Stimulated activated CD8-positive, alpha-beta memory T cell treated with anti-CD3 and anti-CD28 coated beads, Interleukin-12 subunit alpha, Interleukin-12 subunit beta, amount 100 ng/mL, for 1 hour (primary cell): ENCODE measurements around the gene GPR158.
"Not testable (repeated sequence)": the region's sequence is repeated elsewhere in the genome, so short reads cannot be mapped to it uniquely, and the experiment has no call there.

Experiments used
- DNase-seq: peaks from one replicate; pipeline ENCODE4 v3.0.0-alpha.2; 2020; ENCODE audit warnings: low read depth

The GPR158 gene

DNA sequence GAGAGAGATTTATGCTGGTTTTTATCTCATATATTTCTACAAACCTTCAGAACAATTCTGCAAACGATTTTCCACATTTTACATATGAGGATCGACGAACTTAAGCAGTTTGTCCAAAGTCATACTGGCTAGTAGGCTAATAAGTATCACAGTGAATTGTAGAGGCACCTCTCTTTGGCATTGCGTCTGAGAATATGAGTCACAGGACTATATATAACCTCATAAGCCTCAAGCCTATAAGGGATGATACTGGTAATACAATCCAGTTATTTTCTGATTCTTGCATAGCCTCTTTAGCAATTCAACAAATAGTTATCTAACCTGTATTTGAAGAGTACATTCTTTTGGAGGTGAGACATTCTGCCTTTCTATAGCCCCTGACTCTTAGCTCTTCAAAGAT lies 129.8 kb downstream of the GPR158 start:
- no peak for DNase-seq

DNA sequence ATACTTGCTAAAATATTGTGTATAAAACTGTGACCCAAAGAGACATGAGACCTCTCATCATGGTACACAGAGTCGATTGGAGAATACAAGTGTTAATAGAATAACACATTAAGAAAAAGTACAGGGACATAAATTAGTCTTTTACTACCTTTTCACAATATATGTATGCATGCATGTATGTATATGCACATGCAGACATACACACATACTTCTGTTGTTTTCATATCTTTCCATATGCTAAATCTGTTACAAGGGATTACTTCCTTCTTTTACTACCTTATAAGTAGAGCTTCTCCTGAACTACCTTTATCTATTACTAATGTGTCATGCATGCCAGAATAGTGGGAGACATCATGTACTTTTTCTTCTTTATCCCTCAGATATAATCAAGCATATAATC lies 131.6 kb downstream of the GPR158 start:
- DNase-seq = no peak

DNA sequence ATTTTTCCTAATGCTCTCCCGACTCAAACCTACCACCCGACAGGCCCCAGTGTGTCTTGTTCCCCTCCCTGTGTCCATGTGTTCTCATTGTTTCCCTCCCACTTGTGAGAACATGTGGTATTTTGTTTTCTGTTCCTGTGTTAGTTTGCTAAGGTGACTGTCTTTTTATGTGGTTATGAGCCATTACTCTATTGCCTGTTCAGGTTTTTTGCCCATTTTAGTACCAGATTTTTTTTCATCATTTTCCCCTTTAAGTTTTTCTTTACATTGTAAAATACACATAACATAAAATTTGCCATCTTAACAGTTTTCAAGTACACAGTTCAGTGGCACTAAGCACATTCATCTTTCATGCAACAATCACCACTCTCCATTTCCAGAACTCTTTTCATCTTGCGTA lies 133.5 kb downstream of the GPR158 start:
- DNase-seq = no peak

DNA sequence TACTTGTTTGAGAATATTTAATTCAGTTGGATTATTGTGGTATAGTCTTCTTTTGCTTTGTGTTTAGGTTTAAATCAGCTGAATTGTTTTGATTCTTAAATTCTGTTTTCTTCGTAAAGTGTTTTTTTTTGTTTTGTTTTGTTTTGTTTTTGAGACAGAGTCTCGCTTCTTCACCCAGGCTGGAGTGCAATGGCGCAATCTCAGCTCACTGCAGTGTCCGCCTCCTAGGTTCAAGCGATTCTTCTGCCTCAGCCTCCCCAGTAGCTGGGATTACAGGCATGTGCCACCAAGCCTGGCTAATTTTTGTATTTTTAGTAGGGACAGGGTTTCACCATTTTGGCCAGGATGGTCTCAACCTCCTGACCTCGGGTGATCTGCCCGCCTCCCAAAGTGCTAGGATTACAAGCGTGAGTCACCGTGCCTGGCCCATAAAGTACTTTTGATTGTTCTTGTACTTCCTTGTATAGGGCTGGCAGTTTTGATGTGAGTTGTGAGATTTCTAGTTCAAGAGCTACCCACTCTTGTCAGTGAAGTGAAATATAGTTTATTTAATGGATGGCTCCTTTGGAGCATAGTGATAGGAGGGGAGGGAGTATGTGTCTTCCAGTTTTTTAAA lies 142.9 kb downstream of the GPR158 start:
- not testable (repeated sequence) for DNase-seq

DNA sequence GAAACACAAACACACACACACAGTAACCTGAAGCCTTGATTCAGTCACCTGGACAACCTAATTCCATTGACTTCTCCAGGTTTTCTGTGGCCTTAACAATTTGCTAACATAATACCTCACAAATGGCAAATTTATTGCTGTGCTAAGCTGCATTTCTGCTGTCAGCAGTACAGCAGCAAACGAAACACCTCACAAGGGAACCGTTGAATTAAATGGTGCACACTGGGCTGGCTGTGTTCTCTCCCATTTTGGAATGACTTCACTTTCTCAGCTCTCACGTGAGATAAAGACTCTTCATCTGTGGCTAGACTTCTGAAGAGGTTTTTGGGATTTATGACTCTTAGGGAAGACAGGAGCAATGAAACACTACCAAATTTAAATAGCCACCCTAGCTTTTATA lies 152.5 kb downstream of the GPR158 start:
- no peak for DNase-seq

DNA sequence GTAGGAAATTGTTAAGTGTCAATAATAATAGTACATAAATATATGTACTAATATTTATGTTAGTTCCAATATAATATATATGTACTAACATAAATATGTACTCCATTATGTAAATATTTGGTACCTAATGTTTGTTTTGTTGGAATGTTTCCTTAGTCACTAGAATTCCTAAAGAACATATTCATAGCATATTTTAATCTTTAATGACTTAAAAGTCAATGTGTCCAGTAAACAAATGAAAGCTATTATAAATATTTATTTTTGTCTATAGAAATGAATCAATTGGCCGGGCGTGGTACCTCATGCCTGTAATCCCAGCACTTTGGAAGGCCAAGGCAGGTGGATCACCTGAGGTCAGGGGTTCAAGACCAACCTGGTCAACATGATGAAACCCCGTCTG lies 153.6 kb downstream of the GPR158 start:
- DNase-seq = no peak

DNA sequence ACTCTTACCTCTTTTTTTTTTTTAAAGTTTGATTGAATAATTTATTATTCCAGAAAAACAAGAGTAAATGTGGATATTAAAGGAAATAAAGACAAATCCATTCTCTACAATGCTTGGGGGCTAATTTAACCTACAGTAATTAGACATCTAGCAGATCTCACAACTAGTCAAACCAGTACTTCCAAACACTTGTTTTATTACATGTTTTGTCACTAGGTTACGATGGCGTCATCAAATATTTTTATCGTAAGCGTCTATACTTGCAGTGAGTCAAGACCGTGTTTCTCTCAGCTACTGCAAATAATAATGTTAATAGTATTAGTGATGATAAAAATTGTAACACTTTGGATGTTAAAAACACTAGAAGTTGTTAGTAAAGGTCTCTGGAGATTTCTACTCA lies 154.8 kb downstream of the GPR158 start:
- not testable (repeated sequence) for DNase-seq

DNA sequence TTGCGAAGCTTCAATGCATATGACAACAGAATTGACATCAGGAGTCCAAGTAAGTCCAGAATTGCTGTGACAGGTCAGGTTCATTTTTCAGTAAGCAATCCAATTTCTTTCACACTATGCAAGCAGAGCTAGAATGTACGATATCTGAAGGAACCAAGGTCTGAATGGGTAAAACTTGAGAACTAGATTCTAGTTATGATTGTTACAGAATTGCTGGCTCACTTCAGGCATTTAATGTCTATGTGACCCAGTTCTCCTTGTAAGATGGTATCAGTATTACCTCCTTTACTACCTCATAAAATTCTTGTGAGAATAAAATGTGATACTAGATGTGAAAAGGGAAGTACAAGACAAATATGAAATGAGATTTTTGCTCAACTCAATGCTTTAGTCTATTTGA lies 159.6 kb downstream of the GPR158 start:
- no peak for DNase-seq

DNA sequence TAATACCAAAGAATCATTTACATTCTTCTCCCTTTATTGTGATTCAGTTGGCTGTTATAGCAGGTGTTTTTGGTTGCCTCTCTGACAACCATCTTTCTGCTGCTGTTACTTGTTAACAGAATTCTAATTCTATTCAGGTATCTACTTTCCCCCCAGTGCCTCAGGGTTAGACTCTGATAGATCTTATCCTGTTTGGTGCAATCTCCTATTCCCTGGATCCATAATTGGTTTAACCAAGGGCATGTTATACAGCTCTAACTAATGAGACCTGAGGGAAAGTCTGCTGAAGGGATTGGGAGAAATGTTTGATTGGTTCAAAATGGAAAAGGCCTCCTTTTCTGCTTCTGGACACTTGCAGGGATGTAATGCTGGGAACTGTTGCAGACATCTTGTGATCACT lies 161.5 kb downstream of the GPR158 start:
- no peak for DNase-seq

DNA sequence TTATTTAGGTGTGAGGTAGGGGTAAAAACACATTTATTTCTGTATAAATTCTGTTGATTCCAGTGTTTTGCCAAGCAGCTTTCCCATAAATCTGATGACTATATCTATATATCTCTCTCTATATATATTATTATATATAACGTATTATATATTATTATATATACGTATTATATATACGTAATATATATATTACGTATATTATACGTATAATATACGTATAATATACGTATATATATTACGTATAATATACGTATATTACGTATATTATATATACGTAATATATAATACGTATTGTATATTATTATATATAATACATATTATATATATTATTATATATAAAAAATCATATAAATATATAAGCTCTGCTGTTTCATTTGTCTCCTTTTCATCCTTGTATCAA lies 163.5 kb downstream of the GPR158 start:
- no peak for DNase-seq

DNA sequence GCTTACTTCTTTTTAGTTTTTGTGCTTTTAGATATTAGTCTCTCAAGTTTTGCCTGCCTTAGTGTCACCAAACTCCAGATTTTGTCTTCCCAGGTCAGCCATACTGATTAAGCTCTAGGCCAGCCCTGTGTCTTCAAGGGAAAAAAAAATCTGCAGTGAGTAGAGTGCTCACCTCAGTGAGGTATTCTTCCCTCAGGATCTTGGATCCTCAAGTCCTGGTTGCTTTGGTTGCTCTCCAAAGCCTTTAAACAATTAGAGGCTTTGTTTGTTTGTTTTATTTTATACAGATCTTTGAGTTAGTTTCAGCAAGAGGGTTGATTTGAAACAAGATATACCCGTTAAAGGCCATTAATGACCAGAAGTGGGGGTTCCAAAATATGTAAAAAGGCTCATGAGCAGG lies 165.2 kb downstream of the GPR158 start:
- DNase-seq = no peak

DNA sequence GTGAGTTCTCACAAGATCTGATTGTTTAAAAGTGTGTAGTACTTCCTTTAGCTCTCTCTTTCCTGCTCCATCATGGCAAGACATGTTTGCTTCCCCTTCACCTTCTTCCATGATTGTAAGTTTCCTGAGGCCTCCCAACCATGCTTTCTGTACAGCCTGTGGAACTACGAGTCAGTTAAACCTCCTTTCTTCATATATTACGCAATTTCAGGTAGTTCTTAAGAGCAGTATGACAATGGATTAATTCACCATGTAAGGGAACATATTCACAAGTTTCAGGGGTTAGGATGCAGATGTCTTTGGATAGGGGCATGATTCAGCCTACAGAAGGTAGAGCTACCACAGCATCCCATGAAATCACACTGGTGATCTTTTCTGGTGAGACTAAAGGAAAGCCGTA lies 174.7 kb downstream of the GPR158 start:
- no peak for DNase-seq

DNA sequence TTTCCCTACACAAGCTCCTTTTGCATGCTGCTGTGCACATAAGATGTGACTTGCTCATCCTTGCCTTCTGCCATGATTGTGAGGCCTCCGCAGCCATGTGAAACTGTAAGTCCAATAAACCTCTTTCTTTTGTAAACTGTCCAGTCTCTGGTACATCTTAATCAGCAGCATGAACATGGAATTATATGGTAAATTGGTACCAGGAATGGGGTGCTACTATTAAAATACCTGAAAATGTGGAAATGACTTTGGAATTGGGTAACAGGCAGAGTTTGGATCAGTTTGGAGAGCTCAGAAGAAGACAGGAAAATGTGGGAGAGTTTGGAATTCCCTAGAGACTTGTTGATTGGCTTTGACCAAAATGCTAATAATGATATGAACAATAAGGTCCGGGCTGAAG lies 181.8 kb downstream of the GPR158 start:
- no peak for DNase-seq

DNA sequence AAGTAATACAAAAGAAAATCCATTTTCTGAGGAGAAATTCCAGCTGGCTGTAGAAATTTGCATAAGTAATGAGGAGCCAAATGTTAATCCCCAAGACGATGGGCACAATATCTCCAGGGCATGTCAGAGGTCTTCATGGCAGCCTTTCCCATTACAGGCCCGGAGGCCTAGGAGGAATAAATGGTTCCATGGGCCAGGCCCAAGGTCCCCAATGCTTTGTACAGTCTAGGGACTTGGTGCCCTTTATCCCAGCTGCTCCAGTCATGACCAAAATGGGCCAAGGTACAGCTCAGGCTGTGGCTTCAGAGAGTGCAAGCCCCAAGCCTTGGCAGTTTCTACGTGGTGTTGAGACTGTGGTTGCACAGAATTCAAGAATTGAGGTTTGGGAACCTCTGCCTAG lies 182.5 kb downstream of the GPR158 start:
- no peak for DNase-seq

DNA sequence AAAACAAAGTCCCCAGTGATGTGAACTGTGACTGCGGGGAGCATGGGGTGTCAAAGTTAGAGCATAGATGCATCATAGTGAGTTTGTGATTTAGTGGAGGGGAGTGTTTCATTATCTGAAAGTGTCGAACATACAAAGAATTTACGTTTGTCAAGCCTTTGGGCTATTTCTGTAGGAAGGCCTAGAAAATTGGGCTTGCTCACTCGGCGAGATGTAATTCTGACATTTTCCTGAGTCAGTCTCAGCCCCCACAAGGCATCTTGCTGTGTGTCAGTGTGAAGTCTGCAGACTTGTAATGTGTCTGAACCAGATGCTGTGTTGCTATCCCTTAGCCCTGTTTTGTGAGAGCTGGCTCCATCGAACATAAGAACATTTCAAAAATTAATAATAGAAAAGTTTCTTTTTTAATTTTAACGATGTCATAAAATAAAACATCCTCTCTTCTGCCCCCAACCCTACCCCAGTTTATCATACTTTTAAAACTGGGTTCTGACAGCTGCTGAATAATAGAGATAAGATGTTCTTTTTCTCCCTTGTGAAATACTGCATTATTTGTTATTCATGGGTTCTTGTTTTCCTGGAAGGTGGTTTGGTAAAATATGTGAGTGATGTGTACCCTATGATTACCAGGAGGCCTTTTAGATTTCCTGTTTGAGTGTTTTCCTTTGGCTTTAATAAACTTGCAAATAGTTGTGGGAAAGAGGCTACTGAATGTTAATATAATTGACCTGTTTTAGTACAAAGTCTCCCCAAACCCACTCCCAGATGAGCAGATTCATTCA lies 207.4 kb downstream of the GPR158 start:
- DNase-seq = no peak

DNA sequence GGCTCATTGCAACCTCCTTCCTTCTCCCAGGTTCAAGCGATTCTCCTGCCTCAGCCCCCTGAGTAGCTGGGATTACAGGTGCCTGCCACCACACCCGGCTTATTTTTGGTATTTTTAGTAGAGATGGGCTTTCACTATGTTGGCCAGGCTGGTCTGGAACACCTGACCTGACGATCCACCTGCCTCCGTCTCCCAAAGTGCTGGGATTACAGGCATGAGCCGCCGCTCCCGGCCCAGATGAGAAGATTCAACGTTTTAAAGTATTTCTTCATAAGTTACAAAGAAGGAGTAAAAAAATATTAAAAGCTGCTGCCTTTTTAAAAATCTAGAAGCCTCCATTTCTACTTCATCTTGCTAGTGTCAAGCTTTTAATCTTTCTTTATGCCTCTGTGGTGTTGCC lies 208.1 kb downstream of the GPR158 start:
- DNase-seq = not testable (repeated sequence)

DNA sequence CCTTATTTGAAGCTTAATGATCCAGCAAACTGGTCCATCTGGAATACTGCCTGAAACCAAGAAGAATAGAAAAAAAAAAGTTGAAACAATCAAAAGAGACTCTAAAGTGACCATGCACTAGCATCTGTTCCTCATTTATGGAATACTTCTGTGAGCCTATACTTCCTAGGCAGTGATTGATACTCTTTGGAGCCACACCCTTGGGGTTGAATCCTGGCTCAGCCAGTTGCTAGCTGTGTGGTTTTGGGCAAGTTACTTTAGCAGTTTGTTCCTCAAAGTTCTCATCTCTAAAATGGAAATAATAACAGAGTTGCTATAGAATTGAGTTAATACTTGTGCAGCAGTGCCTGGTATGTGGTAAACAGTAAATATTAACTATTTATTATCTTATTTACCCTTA lies 208.9 kb downstream of the GPR158 start:
- no peak for DNase-seq

DNA sequence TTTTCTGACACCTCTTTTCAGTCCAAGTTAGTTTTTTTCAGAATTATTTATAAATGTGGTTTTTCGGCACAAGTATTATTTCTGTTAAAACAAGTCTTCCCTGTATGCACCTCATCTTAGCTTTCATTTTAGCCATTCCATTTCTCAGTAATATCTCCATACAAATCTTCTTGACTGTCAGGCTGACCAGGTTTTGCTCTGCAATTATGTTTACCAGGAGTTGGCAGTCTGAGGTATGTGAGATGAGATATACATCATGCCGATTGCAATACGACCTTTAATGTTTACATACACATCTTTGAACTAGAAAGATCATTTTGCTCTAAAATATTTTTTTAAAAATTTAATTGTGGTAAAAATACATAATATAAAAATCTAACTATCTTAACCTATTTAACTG lies 209.8 kb downstream of the GPR158 start:
- no peak for DNase-seq

DNA sequence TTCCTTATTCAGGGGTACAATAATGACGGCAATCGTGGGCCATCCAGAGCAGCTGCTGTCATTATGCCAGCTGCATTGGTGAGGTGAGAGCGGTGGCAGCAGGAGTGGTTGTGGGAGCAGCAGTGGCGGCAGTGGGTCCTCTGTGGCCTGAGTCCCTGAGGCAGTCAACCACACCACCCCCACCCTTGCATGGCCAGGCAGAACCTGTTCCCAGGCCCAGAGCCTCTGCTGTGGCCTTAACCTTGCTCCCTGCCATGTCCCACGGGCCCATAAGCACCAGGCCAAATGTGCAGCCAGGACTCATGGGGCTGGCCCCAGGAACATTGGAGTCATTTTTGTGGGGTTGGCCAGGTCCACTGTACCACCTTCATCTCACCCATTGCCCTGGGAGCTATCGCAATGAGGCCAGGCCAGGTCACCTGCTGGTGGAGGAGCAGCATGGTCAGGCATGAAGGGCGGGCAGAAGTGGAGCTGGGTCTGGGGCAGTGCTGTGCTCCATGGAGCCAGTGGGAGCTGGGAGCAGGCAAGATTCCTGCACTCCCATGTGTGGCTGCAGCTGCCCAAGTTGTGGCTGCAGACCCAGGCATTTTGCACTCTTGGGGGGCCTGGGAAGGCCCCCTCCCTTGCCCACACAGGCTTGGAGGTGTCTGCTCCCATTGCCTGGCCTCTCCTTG lies 213.5 kb downstream of the GPR158 start:
- DNase-seq = no peak

DNA sequence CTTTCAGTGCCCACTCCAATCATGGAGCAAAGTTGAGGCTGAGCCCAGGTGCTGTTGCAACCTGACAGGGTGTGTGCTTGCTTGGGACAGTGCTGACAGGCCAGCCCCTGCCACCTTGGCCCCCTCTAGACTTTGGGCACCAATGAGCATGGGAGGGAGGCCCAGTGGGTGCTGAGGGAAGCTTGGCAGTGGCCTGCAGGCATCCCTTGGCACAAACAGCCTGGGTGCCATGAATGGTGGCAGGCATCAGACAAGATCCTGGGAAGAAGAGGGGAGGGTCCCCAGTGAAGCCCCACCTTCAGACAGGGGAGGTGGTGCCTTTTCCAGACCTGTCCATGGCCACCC lies 214.0 kb downstream of the GPR158 start:
- DNase-seq = no peak

DNA sequence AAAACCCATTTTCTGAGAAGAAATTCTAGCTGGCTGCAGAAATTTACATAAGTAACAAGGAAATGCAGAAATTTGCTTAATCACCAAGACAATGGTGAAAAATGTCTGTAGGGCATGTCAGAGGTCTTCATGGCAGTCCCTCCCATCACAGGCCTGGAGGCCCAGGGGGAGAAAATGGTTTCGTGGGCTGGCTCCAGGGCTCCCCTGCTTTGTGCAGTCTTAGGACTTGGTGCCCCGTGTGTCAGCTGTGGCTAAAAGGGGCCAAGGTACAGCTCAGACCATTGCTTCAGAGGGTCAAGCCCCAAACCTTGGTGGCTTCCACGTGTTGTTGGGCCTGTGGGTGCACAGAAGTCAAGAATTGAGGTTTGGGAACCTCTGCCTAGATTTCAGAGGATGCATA lies 215.9 kb downstream of the GPR158 start:
- no peak for DNase-seq

DNA sequence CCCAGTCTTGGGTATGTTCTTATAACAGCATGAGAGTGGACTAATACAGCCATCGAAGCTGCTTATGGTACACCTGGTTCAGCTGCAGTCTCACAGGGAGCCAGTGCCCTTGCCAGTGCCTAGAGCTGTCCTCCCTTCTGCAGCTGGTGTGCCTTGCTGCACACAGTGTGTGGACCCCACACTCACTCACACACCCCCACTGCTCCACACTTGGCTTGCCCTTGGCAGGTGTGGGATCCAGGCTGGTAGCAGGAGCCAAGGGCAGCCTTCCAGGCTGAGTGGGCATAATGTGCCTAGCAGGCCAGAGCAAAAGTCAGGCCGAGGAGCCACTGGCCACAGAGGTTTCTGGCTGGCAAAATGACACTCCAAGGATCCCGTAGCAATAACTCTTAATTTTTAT lies 217.3 kb downstream of the GPR158 start:
- DNase-seq = no peak

DNA sequence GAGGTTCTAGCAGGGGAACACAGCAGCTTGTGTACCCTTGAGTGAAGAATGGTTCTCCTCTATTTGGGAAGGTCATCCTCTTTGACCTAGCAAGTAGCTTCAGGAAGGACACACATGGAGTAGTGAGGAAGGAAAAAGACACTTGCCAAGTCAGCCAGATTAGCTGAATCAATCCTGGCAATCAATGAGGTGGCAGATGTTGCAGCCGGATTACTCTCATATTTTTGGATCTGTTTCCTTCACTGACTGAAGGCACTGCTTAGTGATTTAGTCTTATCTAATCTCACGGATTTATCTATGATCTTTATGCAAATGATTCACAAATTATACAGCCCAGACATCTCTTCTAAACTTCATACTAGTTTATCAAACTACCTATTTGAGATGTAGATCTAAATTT lies 218.8 kb downstream of the GPR158 start:
- DNase-seq = no peak

DNA sequence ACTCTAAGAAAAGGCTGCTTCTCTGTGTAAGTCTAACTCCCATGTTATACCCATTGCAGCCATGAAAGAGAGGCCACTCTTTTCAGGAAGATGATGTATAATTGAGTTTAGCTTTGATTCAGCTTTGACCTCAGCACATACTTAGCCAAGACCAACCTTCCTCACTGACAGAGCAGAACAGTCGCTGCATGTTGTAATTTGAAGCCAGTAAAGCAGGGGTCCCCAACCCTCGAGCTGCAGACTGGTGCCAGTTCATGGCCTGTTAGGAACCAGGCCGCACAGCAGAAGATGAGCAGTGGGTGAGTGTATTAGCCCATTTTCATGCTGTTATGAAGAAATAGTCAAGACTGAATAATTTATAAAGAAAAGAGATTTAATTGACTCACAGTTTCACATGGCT lies 223.9 kb downstream of the GPR158 start:
- no peak for DNase-seq
